HUES6 (cell line): ENCODE measurements around the gene BRD1.

Experiments
- H3K27ac ChIP-seq: 2 replicates; pipeline ENCODE4 v1.7.0; 2013; ENCODE audit warnings: low read depth, mild to moderate bottlenecking, low read length, inconsistent platforms
- H3K27me3 ChIP-seq: 2 replicates; pipeline ENCODE4 v1.6.1; 2013; ENCODE audit warnings: low read length; ENCODE audit not compliant: control insufficient read depth, insufficient read depth
- H3K36me3 ChIP-seq: 2 replicates; pipeline ENCODE4 v1.6.1; 2013; ENCODE audit warnings: low read length; ENCODE audit not compliant: control insufficient read depth, insufficient read depth
- H3K4me1 ChIP-seq: 2 replicates; pipeline ENCODE4 v1.6.1; 2013; ENCODE audit warnings: low read length; ENCODE audit not compliant: control insufficient read depth, insufficient read depth
- H3K4me3 ChIP-seq: 2 replicates; pipeline ENCODE4 v1.5.1; 2013; ENCODE audit warnings: low read depth, low read length
- H3K9ac ChIP-seq: one replicate; pipeline ENCODE4 v1.6.1; 2013; ENCODE audit warnings: mild to moderate bottlenecking, low read length
- H3K9me3 ChIP-seq: 2 replicates; pipeline ENCODE4 v1.6.1; 2013; ENCODE audit warnings: low read depth, low read length; ENCODE audit not compliant: control insufficient read depth, insufficient read depth

Gene BRD1

GRCh38 chr22:49753961-49754695, 73.5 kb downstream of the BRD1 start:
- H3K36me3 ChIP-seq, result no peaks in the 10 kb centered on the region
- H3K9me3 ChIP-seq, result no peaks in the 10 kb centered on the region
- H3K4me1 ChIP-seq, result no peaks in the 10 kb centered on the region
- no peaks in the 10 kb centered on the region for H3K27me3 ChIP-seq
- H3K9ac ChIP-seq, result no peak overlapping the region
- H3K27ac ChIP-seq, result no peak overlapping the region
- H3K4me3 ChIP-seq, result no peak overlapping the region

GRCh38 chr22:49753276-49753890, 74.3 kb downstream of the BRD1 start:
- Histone ChIP-seq H3K9ac (no peak overlapping the region), H3K27me3 (no peaks in the 10 kb centered on the region), H3K9me3 (no peaks in the 10 kb centered on the region)

GRCh38 chr22:49752598-49753091, 75.0 kb downstream of the BRD1 start:
- no peak overlapping the region for H3K27ac ChIP-seq
- 0 out of 2 replicates have a peak, but pooled peaks cover 1% of the 10 kb centered on the region for H3K9me3 ChIP-seq
- no peak overlapping the region for H3K4me3 ChIP-seq
- H3K9ac ChIP-seq, result no peak overlapping the region
- H3K4me1 ChIP-seq, result no peaks in the 10 kb centered on the region
- no peaks in the 10 kb centered on the region for H3K36me3 ChIP-seq
- H3K27me3 ChIP-seq, result no peaks in the 10 kb centered on the region

More at GRCh38 chr22:49753276-49753890, 74.3 kb downstream of the BRD1 start:
- Histone ChIP-seq H3K36me3 (no peaks in the 10 kb centered on the region), H3K4me1 (no peaks in the 10 kb centered on the region), H3K27ac (no peak overlapping the region), H3K4me3 (no peak overlapping the region)

GRCh38 chr22:49751966-49752597, 75.6 kb downstream of the BRD1 start:
- H3K4me3 ChIP-seq, result no peak overlapping the region
- no peaks in the 10 kb centered on the region for H3K4me1 ChIP-seq
- H3K9ac ChIP-seq, result no peak overlapping the region
- H3K9me3 ChIP-seq, result peaks cover 7% of the 10 kb centered on the region; the same call in 1 of the 2 replicates
- H3K27me3 ChIP-seq, result no peaks in the 10 kb centered on the region
- no peak overlapping the region for H3K27ac ChIP-seq
- H3K36me3 ChIP-seq, result no peaks in the 10 kb centered on the region

GRCh38 chr22:49751318-49751965, 76.2 kb downstream of the BRD1 start:
- Histone ChIP-seq H3K27ac (no peak overlapping the region), H3K36me3 (no peaks in the 10 kb centered on the region), H3K27me3 (no peaks in the 10 kb centered on the region), H3K4me1 (no peaks in the 10 kb centered on the region), H3K9ac (no peak overlapping the region), H3K9me3 (peaks cover 8% of the 10 kb centered on the region; the same call in 1 of the 2 replicates), H3K4me3 (no peak overlapping the region)

GRCh38 chr22:49749885-49750510, 77.7 kb downstream of the BRD1 start:
- H3K9me3 ChIP-seq, result peaks cover 18% of the 10 kb centered on the region
- H3K9ac ChIP-seq, result no peak overlapping the region
- no peaks in the 10 kb centered on the region for H3K27me3 ChIP-seq
- H3K27ac ChIP-seq, result no peak overlapping the region
- no peak overlapping the region for H3K4me3 ChIP-seq
- no peaks in the 10 kb centered on the region for H3K36me3 ChIP-seq
- no peaks in the 10 kb centered on the region for H3K4me1 ChIP-seq

GRCh38 chr22:49749227-49749626, 78.4 kb downstream of the BRD1 start:
- no peak overlapping the region for H3K27ac ChIP-seq
- H3K9me3 ChIP-seq, result peaks cover 23% of the 10 kb centered on the region
- no peak overlapping the region for H3K4me3 ChIP-seq
- H3K36me3 ChIP-seq, result no peaks in the 10 kb centered on the region
- H3K9ac ChIP-seq, result no peak overlapping the region
- no peaks in the 10 kb centered on the region for H3K27me3 ChIP-seq
- H3K4me1 ChIP-seq, result no peaks in the 10 kb centered on the region

GRCh38 chr22:49748514-49748913, 79.2 kb downstream of the BRD1 start:
- Histone ChIP-seq H3K27me3 (no peaks in the 10 kb centered on the region), H3K9ac (no peak overlapping the region), H3K4me1 (no peaks in the 10 kb centered on the region), H3K27ac (no peak overlapping the region), H3K9me3 (peaks cover 25% of the 10 kb centered on the region), H3K36me3 (no peaks in the 10 kb centered on the region), H3K4me3 (no peak overlapping the region)

- no peaks in the 10 kb centered on the region for H3K36me3 ChIP-seq
- H3K9ac ChIP-seq, result no peak overlapping the region
- no peak overlapping the region for H3K27ac ChIP-seq
- peaks cover 25% of the 10 kb centered on the region for H3K9me3 ChIP-seq
- H3K27me3 ChIP-seq, result no peaks in the 10 kb centered on the region
- H3K4me1 ChIP-seq, result no peaks in the 10 kb centered on the region
- H3K4me3 ChIP-seq, result no peak overlapping the region
Observed at GRCh38 chr22:49747716-49748115, 80.0 kb downstream of the BRD1 start.

GRCh38 chr22:49747130-49747529, 80.5 kb downstream of the BRD1 start:
- no peak overlapping the region for H3K4me3 ChIP-seq
- no peak overlapping the region for H3K27ac ChIP-seq
- H3K9me3 ChIP-seq, result peaks cover 28% of the 10 kb centered on the region
- H3K4me1 ChIP-seq, result no peaks in the 10 kb centered on the region
- H3K36me3 ChIP-seq, result no peaks in the 10 kb centered on the region
- H3K9ac ChIP-seq, result no peak overlapping the region
- no peaks in the 10 kb centered on the region for H3K27me3 ChIP-seq
